Fibroblast of villous mesenchyme (primary cell): ENCODE data around the gene RARA. TPM values are rescaled to one million over a fixed set of nuclear protein-coding genes. Genes with fewer than 3 reads are reported as not detected.

ENCODE experiments used
- DNase-seq: peaks from one replicate; pipeline ENCODE4 v3.0.0-alpha.2; 2010; ENCODE audit warnings: low read depth
- H3K4me3 ChIP-seq: 2 replicates; pipeline ENCODE4 v1.5.1; 2011; ENCODE audit warnings: low read depth, mild to moderate bottlenecking, low read length
- total RNA-seq: library from RNA; depleted of rRNA; stranded (reverse); fragments of >200 nt; gene quantifications from 2 replicates; pipeline ENCODE4 v1.2.3, GENCODE V29; 2012
- TF ChIP-seq, protein P1 (sequence below): IDR thresholded peaks from 2 replicates; pipeline ENCODE4 v1.5.1; 2012; ENCODE audit warnings: low read depth, mild to moderate bottlenecking, low read length; ENCODE audit not compliant: insufficient read depth

The RARA gene
- total RNA-seq, 1 donor, result 20.3 TPM

DNA sequence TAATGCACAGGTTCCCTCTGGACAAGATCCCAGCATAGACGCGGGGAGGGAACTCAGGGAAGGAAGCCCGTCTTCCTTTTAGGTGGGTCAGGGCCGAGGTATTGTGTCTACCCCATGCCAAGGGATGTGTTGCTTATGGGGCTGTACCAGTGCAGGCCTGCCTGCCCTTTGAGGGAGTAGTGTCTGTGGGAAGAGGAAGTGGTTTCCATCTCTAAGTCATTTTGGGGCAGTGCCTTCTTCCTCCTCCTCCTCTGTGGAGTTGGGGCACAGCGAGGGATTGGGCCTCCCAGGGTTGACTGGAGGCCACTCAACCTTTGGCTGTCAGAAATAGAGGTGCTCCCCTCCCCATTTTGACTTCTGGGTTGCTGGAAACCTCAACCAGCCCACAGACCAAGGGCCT, 29.1 kb downstream of the RARA start:
- H3K4me3 ChIP-seq, result no peak overlapping the region
- DNase-seq, result no peak
- TF ChIP-seq, protein P1, sequence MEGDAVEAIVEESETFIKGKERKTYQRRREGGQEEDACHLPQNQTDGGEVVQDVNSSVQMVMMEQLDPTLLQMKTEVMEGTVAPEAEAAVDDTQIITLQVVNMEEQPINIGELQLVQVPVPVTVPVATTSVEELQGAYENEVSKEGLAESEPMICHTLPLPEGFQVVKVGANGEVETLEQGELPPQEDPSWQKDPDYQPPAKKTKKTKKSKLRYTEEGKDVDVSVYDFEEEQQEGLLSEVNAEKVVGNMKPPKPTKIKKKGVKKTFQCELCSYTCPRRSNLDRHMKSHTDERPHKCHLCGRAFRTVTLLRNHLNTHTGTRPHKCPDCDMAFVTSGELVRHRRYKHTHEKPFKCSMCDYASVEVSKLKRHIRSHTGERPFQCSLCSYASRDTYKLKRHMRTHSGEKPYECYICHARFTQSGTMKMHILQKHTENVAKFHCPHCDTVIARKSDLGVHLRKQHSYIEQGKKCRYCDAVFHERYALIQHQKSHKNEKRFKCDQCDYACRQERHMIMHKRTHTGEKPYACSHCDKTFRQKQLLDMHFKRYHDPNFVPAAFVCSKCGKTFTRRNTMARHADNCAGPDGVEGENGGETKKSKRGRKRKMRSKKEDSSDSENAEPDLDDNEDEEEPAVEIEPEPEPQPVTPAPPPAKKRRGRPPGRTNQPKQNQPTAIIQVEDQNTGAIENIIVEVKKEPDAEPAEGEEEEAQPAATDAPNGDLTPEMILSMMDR, result no peak

DNA sequence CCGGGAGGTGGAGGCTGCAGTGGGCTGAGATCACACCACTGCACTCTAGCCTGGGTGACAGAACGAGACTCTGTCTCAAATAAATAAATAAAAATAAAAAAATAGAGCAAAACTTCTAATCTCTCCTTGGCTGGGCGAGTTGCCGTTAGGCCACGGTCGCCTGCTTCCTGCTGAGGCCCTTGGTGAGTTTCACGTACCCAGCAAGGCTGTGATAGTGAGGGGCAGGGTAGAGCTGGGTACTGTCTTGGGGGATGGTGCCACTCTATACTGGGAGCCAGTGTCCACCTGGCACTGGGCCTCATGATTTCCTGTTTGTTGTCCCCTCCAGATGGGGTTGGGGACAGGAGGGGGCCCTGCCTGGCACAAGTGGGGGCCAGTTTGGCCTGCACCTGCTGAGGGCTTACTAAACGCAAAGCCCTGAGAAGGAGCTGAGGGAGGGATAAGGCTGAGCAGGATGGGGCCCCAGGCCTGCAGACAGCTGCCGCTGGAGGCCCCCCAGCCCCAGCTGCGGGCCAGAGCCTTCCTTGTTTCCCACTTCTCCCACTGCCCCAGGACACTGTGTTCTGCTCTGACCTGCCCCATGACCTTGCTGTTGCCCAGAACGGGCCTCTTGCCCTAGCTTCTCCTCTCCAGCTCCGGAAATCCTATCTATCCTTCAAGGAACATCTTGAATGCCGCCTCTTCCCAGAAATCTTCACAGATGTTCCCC, 30.1 kb downstream of the RARA start:
- TF ChIP-seq, protein P1, result no peak
- H3K4me3 ChIP-seq, result no peak overlapping the region
- DNase-seq, result peak; percentile 75

DNA sequence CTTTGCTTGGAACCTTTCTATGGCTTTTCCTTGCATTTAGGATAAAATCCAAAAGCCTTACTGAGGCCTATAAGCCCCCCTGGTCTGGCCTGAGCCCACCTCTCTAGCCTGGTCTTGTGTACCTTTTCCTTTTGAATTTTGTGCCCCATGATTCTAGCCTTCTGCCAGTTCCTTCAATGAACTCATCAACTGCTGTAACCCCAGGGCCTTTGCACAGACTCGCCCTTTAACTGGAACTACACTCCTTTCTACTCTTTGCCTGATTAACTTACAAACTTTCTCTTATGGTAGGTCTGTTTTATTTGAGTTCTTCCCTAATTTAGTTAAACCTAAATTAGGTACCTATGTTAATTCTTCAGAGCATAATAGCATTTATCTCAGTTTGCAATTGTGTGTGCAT, 31.3 kb downstream of the RARA start:
- H3K4me3 ChIP-seq, result no peak overlapping the region
- DNase-seq, result no peak
- TF ChIP-seq, protein P1, result no peak

DNA sequence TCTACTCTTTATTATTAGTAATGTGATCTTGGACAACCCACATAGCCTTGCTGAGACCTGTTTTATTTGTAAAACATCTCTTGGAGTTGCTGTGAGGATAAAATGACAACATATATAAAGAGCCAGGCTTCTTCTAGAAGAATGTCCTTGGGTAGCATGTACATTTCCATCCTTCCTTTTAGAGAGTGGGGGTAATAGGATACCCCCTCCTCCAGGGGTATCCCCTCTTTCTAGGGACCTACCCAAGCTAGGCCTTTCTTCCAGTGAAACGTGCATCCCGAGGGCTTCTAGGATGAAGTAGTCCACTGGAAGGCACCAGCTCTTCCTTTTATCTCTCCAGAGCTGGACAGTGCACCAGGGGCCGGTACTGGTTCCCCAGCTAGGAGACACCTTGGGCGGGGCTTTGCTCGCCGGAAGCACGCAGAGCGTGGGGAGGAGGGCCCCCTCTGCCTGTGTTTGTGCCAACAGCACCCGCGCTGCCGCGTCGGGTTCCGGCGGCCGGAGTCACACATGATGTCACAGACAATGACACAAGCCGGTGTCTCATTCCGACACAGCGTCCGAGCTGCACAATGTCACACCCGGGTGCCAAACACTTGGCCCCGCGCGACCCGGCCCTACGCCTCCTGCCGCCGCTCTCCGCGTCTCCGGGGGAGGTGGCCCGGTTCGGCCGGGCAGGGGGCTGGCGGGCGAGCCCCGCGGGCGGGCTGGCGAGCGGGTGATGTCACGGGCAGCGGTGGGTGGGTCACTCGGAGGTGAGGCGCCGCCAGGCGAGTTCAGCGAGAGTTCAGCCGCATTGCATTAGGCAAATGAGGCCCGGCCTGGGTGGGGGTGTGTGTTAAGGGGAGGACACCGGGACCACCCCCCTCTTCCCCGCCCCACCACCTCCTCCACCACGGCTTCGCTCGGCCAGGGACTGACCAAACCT, 32.2 kb downstream of the RARA start:
- TF ChIP-seq, protein P1, result no peak
- peak; percentile 85 for DNase-seq
- peak overlapping the region; percentile 85 for H3K4me3 ChIP-seq

DNA sequence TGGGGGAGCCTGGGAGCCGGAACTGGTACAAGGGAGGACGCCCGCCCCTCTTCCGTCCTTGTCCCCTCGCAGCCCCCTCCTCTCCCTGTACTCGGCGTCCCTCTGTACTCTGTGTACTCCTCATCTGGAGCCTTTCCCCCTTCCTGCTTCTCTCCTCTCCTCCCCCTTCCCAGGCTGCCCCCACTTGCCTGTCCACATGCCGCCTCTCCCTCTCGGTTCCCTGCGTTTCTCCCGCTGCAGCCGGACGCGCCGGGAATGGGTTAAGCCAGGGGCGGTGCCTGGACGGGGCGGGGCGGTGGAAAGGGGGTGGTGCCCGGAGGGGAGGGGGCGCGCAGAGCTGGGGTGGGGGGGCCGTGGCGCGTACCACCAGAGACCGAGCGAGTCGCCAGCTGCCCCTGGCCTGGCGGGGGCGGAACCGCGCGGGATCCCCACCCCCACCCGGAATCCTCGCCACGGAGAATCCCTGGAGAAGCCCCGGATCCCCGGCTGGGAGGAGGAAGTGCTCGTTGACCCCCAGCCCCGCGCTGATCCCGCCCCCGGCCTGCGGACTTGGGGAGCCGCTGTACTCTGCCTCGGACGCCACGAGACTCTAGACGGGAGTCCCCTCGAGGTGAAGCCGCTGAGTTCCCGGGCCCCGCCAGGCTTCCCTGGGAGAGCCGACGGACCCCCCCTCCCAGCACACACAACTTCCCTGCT, 33.0 kb downstream of the RARA start:
- DNase-seq, result peak; percentile 80
- H3K4me3 ChIP-seq, result peak overlapping the region; percentile 85

More for the DNA sequence above, 33.0 kb downstream of the RARA start:
- TF ChIP-seq, protein P1, result no peak
